ENCODE measurements around the gene MARS1.

Gene MARS1

GRCh38 chr12:57520053-57520818 is 32.4 kb downstream of the MARS1 start, which contains the start of gene DDIT3:
Gene DDIT3, minus strand, starts transcription at chr12:57520514. Its CDS starts 3,108 bp downstream, at chr12:57517406.
- peak within 1 kb of the TSS; percentile 92 for H3K4me3 ChIP-seq (ENCODE audit: low read depth, low read length)
- DNase-seq (ENCODE audit: low read depth) = peak; percentile 94
- TF ChIP-seq CTCF (IDR thresholded peaks at IDR 0.05; ENCODE audit: low read depth, low read length, missing control alignments) = no peak

GRCh38 chr12:57521525-57522010 is 33.7 kb downstream of the MARS1 start:
- TF ChIP-seq CTCF (IDR thresholded peaks at IDR 0.05; ENCODE audit: low read depth, low read length, missing control alignments) = peak; percentile 12
- DNase-seq (ENCODE audit: low read depth) = no peak

GRCh38 chr12:57522011-57522886 is 34.4 kb downstream of the MARS1 start, which contains the start of gene MBD6:
Gene MBD6, plus strand, starts transcription at chr12:57522824. Its CDS starts 1,480 bp downstream, at chr12:57524304.
- peak; percentile 89 for DNase-seq (ENCODE audit: low read depth)
- H3K4me3 ChIP-seq (ENCODE audit: low read depth, low read length) = peak within 1 kb of the TSS; percentile 91
- no peak for TF ChIP-seq CTCF (IDR thresholded peaks at IDR 0.05; ENCODE audit: low read depth, low read length, missing control alignments)

More at GRCh38 chr12:57521525-57522010, 33.7 kb downstream of the MARS1 start:
- H3K4me3 ChIP-seq (ENCODE audit: low read depth, low read length) = peak overlapping the region; percentile 91

GRCh38 chr12:57522887-57523705 is 35.2 kb downstream of the MARS1 start:
- no peak for DNase-seq (ENCODE audit: low read depth)
- H3K4me3 ChIP-seq (ENCODE audit: low read depth, low read length) = peak overlapping the region; percentile 91
- peak; percentile 15 for TF ChIP-seq CTCF (IDR thresholded peaks at IDR 0.05; ENCODE audit: low read depth, low read length, missing control alignments)

GRCh38 chr12:57523706-57524614 is 36.1 kb downstream of the MARS1 start:
- TF ChIP-seq CTCF (IDR thresholded peaks at IDR 0.05; ENCODE audit: low read depth, low read length, missing control alignments) = no peak
- peak overlapping the region; percentile 91 for H3K4me3 ChIP-seq (ENCODE audit: low read depth, low read length)
- DNase-seq (ENCODE audit: low read depth) = no peak

All from GM12864 (cell line).